ENCODE measurements around the gene PRDX5.

DNA sequence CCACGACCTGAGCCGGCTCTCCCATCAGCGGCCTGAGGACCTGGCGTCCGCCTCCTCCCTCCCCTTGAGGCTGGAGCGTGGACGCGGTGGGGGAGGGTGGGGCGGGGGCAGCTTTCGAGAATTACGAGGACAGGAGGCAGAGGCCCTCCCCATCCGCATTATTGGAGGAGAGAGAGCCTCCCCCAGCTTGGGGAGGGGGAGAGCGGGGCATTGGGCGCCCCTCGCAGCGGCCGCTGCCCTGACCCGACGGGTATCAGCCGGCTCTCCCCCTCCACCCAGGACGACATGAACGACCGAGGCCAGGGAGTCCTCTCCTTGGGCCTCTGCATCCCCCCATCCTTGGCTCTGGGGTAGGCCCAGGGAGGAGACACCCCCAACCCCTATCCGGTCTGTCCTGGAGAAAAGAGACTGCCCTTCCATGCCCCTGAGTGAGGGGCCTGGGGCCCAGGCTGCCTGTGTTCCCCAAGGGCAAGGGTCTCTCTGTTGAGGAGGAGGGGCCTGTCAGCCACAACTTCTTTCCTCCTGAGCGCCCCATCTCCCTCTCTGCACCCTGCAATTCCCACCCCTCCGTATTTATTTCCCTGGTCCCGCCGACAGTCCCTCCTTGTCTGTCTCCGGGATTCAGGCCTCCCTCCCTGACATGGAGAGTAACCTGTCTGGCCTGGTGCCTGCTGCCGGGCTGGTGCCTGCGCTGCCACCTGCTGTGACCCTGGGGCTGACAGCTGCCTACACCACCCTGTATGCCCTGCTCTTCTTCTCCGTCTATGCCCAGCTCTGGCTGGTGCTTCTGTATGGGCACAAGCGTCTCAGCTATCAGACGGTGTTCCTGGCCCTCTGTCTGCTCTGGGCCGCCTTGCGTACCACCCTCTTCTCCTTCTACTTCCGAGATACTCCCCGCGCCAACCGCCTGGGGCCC lies 31.8 kb upstream of the PRDX5 start:
- TF ChIP-seq, protein P1, sequence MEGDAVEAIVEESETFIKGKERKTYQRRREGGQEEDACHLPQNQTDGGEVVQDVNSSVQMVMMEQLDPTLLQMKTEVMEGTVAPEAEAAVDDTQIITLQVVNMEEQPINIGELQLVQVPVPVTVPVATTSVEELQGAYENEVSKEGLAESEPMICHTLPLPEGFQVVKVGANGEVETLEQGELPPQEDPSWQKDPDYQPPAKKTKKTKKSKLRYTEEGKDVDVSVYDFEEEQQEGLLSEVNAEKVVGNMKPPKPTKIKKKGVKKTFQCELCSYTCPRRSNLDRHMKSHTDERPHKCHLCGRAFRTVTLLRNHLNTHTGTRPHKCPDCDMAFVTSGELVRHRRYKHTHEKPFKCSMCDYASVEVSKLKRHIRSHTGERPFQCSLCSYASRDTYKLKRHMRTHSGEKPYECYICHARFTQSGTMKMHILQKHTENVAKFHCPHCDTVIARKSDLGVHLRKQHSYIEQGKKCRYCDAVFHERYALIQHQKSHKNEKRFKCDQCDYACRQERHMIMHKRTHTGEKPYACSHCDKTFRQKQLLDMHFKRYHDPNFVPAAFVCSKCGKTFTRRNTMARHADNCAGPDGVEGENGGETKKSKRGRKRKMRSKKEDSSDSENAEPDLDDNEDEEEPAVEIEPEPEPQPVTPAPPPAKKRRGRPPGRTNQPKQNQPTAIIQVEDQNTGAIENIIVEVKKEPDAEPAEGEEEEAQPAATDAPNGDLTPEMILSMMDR (IDR thresholded peaks at IDR 0.05 in 2 of 3, conservative IDR thresholded peaks at IDR 0.05 in 1 of 3; ENCODE audit: control insufficient read depth in 2 of 3, extremely low read depth in 1 of 3, insufficient read depth in 1 of 3, low read depth in 3 of 3, low read length in 3 of 3), result peak; percentile 26 to 39 (median 34); a peak in 4 of 6 replicates
- TF ChIP-seq FOXM1 (IDR thresholded peaks at IDR 0.05; ENCODE audit: low read depth, low read length), result no peak
- TF ChIP-seq EZH2 (IDR thresholded peaks at IDR 0.05; ENCODE audit: borderline replicate concordance, control insufficient read depth, low read depth, low read length), result no peak
- no peak for TF ChIP-seq ESRRA (IDR thresholded peaks at IDR 0.05; ENCODE audit: low read length)
- TF ChIP-seq TBL1XR1 (IDR thresholded peaks at IDR 0.05; ENCODE audit: low read depth, low read length), result no peak
- TF ChIP-seq, protein P2, sequence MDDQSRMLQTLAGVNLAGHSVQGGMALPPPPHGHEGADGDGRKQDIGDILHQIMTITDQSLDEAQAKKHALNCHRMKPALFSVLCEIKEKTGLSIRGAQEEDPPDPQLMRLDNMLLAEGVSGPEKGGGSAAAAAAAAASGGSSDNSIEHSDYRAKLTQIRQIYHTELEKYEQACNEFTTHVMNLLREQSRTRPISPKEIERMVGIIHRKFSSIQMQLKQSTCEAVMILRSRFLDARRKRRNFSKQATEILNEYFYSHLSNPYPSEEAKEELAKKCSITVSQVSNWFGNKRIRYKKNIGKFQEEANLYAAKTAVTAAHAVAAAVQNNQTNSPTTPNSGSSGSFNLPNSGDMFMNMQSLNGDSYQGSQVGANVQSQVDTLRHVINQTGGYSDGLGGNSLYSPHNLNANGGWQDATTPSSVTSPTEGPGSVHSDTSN (IDR thresholded peaks at IDR 0.05; ENCODE audit: insufficient replicate concordance, low read depth, low read length), result no peak
- TF ChIP-seq CBFB (IDR thresholded peaks at IDR 0.05; ENCODE audit: low read depth), result no peak
- no peak for TF ChIP-seq ZBED1 (IDR thresholded peaks at IDR 0.05; ENCODE audit: borderline replicate concordance)
- no peak for TF ChIP-seq CREB1 (IDR thresholded peaks at IDR 0.05; ENCODE audit: low read depth)

Measured in GM12878 (cell line).